Fibroblast of lung (primary cell): ENCODE data around the gene MEN1. TPM values are rescaled to one million over a fixed set of nuclear protein-coding genes. Genes with fewer than 3 reads are reported as not detected.

Experiments used
- DNase-seq, 2 donors: peaks; one replicate each; pipeline versions ENCODE4 v3.0.0 to v3.0.0-alpha.2; 2010; ENCODE audit warnings: low read depth in 2 of 2
- H2AFZ ChIP-seq: 2 replicates; pipeline ENCODE4 v1.5.1; 2012; ENCODE audit warnings: low read length, control low read depth, inconsistent platforms
- H3K27ac ChIP-seq: 2 replicates; pipeline ENCODE4 v1.5.1; 2011; ENCODE audit warnings: low read length, control low read depth; ENCODE audit not compliant: insufficient read depth
- H3K27me3 ChIP-seq: 2 replicates; pipeline ENCODE4 v1.5.1; 2011; ENCODE audit warnings: mild to moderate bottlenecking, low read length; ENCODE audit not compliant: control insufficient read depth, insufficient read depth
- H3K36me3 ChIP-seq: 2 replicates; pipeline ENCODE4 v1.5.1; 2011; ENCODE audit warnings: low read length; ENCODE audit not compliant: control insufficient read depth, insufficient read depth
- H3K4me1 ChIP-seq: 2 replicates; pipeline ENCODE4 v1.5.1; 2011; ENCODE audit warnings: low read length; ENCODE audit not compliant: control insufficient read depth, insufficient read depth; ENCODE audit errors: extremely low read depth
- H3K4me2 ChIP-seq: 2 replicates; pipeline ENCODE4 v1.5.1; 2011; ENCODE audit warnings: low read length, control low read depth; ENCODE audit not compliant: insufficient read depth; ENCODE audit errors: extremely low read depth
- H3K4me3 ChIP-seq, 4 experiments: fragments of 200-600 bp in 1 of 4; sonication (generic) in 1 of 4; replicated peaks in 1 of 4; 2 replicates each; pipeline ENCODE4 v1.5.1; 2011 to 2016; ENCODE audit warnings: low read length in 4 of 4, low read depth in 3 of 4, mild to moderate bottlenecking in 3 of 4, control low read depth in 2 of 4, inconsistent platforms in 1 of 4, mixed read lengths in 1 of 4; ENCODE audit not compliant: insufficient read depth in 1 of 4; ENCODE audit errors: control extremely low read depth in 1 of 4
- H3K79me2 ChIP-seq: 2 replicates; pipeline ENCODE4 v1.5.1; 2012; ENCODE audit warnings: mild to moderate bottlenecking, low read length, inconsistent platforms; ENCODE audit not compliant: control insufficient read depth, insufficient read depth
- H3K9ac ChIP-seq: 2 replicates; pipeline ENCODE4 v1.5.1; 2011; ENCODE audit warnings: mild to moderate bottlenecking, low read length, control low read depth; ENCODE audit not compliant: insufficient read depth
- H3K9me3 ChIP-seq: 2 replicates; pipeline ENCODE4 v1.5.1; 2012; ENCODE audit warnings: low read depth, low read length; ENCODE audit not compliant: control insufficient read depth, insufficient read depth
- H4K20me1 ChIP-seq: 2 replicates; pipeline ENCODE4 v1.5.1; 2011; ENCODE audit warnings: low read length; ENCODE audit not compliant: control insufficient read depth, insufficient read depth; ENCODE audit errors: extremely low read depth
- CTCF ChIP-seq, 2 donors: IDR thresholded peaks in 1 of 2; conservative IDR thresholded peaks in 1 of 2; 1 replicate in 1 of 2; 2 replicates in 1 of 2; pipeline ENCODE4 v1.5.1; 2011 to 2012; ENCODE audit warnings: low read length in 2 of 2, control low read depth in 1 of 2, inconsistent platforms in 1 of 2, low read depth in 1 of 2, mild to moderate bottlenecking in 1 of 2
- EZH2 ChIP-seq: IDR thresholded peaks from 2 replicates; pipeline ENCODE4 v1.5.1; 2012; ENCODE audit warnings: low read length, control low read depth, mild to moderate bottlenecking; ENCODE audit errors: missing control alignments
- polyA plus RNA-seq, 2 donors: library from polyadenylated mRNA; depleted of rRNA in 1 of 2; stranded (reverse) in 1 of 2; unstranded in 1 of 2; fragments of >200 nt; gene quantifications; 2 replicates each; pipeline ENCODE4 v1.2.1, GENCODE V29; 2011 to 2012; ENCODE audit warnings: missing spikeins in 1 of 2
- total RNA-seq: library from RNA; depleted of rRNA; stranded (reverse); fragments of >200 nt; gene quantifications from 2 replicates; pipeline ENCODE4 v1.2.1, GENCODE V29; 2014

Gene MEN1
- total and polyA plus RNA-seq, 2 donors (not counting 1 experiment from before 2014, with no cell fraction given): 8.9 to 13.7 TPM

GRCh38 chr11:64853709-64854108 is 43.4 kb upstream of the MEN1 start:
- no peaks in the 10 kb centered on the region for H3K27me3 ChIP-seq

GRCh38 chr11:64852804-64853509 is 42.6 kb upstream of the MEN1 start:
- Histone ChIP-seq H3K4me2 (no peak overlapping the region), H3K9ac (no peak overlapping the region), H3K27me3 (no peaks in the 10 kb centered on the region), H3K4me3 (no peak overlapping the region), H3K27ac (peak overlapping the region; percentile 36), H4K20me1 (no peaks in the 10 kb centered on the region), H3K36me3 (peaks cover 42% of the 10 kb centered on the region), H3K4me1 (peaks cover 41% of the 10 kb centered on the region), H3K79me2 (peaks cover 39% of the 10 kb centered on the region), H2AFZ (no peak overlapping the region), H3K9me3 (no peaks in the 10 kb centered on the region)
- TF ChIP-seq CTCF (conservative IDR thresholded peaks at IDR 0.05 in 1 of 2, IDR thresholded peaks at IDR 0.05 in 1 of 2; ENCODE audit: low read depth in 1 of 2, low read length in 2 of 2): no peak
- no peak for TF ChIP-seq EZH2
- no peak for DNase-seq

More at GRCh38 chr11:64853709-64854108, 43.4 kb upstream of the MEN1 start:
- TF ChIP-seq CTCF (conservative IDR thresholded peaks at IDR 0.05 in 1 of 2, IDR thresholded peaks at IDR 0.05 in 1 of 2; ENCODE audit: low read depth in 1 of 2, low read length in 2 of 2) (no peak), EZH2 (no peak)
- DNase-seq: no peak
- Histone ChIP-seq H3K36me3 (peaks cover 46% of the 10 kb centered on the region), H3K9ac (no peak overlapping the region), H3K79me2 (peaks cover 43% of the 10 kb centered on the region), H4K20me1 (no peaks in the 10 kb centered on the region), H3K4me3 (no peak overlapping the region), H2AFZ (no peak overlapping the region), H3K27ac (peak overlapping the region; percentile 98), H3K4me2 (no peak overlapping the region), H3K4me1 (peaks cover 44% of the 10 kb centered on the region), H3K9me3 (no peaks in the 10 kb centered on the region)

- Histone ChIP-seq H3K9ac (no peak overlapping the region), H3K27me3 (no peaks in the 10 kb centered on the region), H3K36me3 (peaks cover 37% of the 10 kb centered on the region), H3K4me3 (no peak overlapping the region), H3K4me2 (no peak overlapping the region), H3K9me3 (no peaks in the 10 kb centered on the region), H2AFZ (no peak overlapping the region), H3K27ac (peak overlapping the region; percentile 1), H3K79me2 (peaks cover 33% of the 10 kb centered on the region), H4K20me1 (no peaks in the 10 kb centered on the region), H3K4me1 (peaks cover 41% of the 10 kb centered on the region)
- TF ChIP-seq EZH2 (no peak), CTCF (conservative IDR thresholded peaks at IDR 0.05 in 1 of 2, IDR thresholded peaks at IDR 0.05 in 1 of 2; ENCODE audit: low read depth in 1 of 2, low read length in 2 of 2) (no peak)
- no peak for DNase-seq
Measured at GRCh38 chr11:64851831-64852351, 41.5 kb upstream of the MEN1 start.
